Lung (tissue), 13 donors: ENCODE measurements around the gene CD72. TPM values are rescaled to one million over a fixed set of nuclear protein-coding genes. Genes with fewer than 3 reads are reported as not detected.
A peak's percentile ranks its signal among the peaks of the same experiment; 100 is the strongest.

Experiments used
- ATAC-seq: fragments of 200-7000 bp; cut with Tn5 transposase; one replicate; pipeline ENCODE4 v1.9.1; 2020; ENCODE audit warnings: moderate number of reproducible peaks; ENCODE audit not compliant: insufficient read depth, low FRiP score
- DNase-seq, 3 donors: peaks; one replicate each; pipeline ENCODE4 v3.0.0-alpha.2; 2013 to 2017
- H3K27ac ChIP-seq, 2 donors: one replicate each; pipeline ENCODE4 v1.5.1; 2013; ENCODE audit warnings: mild to moderate bottlenecking in 2 of 2, moderate library complexity in 2 of 2, control low read depth in 1 of 2, inconsistent platforms in 1 of 2, low read depth in 1 of 2, low read length in 1 of 2
- H3K27me3 ChIP-seq, 3 donors: one replicate each; pipeline ENCODE4 v1.5.1; 2013; ENCODE audit warnings: low read length in 2 of 3; ENCODE audit not compliant: control insufficient read depth in 3 of 3, insufficient read depth in 3 of 3
- H3K36me3 ChIP-seq, 4 donors: one replicate each; pipeline ENCODE4 v1.5.1; 2013; ENCODE audit warnings: low read length in 4 of 4, mild to moderate bottlenecking in 1 of 4, moderate library complexity in 1 of 4; ENCODE audit not compliant: control insufficient read depth in 4 of 4, insufficient read depth in 4 of 4
- H3K4me1 ChIP-seq, 5 donors: one replicate each; pipeline ENCODE4 v1.5.1; 2013; ENCODE audit warnings: low read length in 5 of 5, mild to moderate bottlenecking in 2 of 5, moderate library complexity in 1 of 5; ENCODE audit not compliant: control insufficient read depth in 5 of 5, insufficient read depth in 5 of 5
- H3K4me3 ChIP-seq: one replicate; pipeline ENCODE4 v1.5.1; 2013; ENCODE audit warnings: mild to moderate bottlenecking, control low read depth, moderate library complexity
- H3K9ac ChIP-seq, 2 donors: one replicate each; pipeline ENCODE4 v1.5.1; 2013; ENCODE audit warnings: low read length in 2 of 2, control low read depth in 1 of 2; ENCODE audit not compliant: insufficient read depth in 1 of 2
- H3K9me3 ChIP-seq, 4 donors: one replicate each; pipeline ENCODE4 v1.5.1; 2013; ENCODE audit warnings: low read length in 3 of 4, mild to moderate bottlenecking in 1 of 4, moderate library complexity in 1 of 4; ENCODE audit not compliant: control insufficient read depth in 4 of 4, insufficient read depth in 3 of 4
- CTCF ChIP-seq: IDR thresholded peaks from 2 replicates; pipeline ENCODE4 v1.5.1; 2012; ENCODE audit warnings: mild to moderate bottlenecking; ENCODE audit errors: control extremely low read depth, extremely low read depth
- WGBS, 2 donors: extraction: QIAGEN DNeasy Blood & Tissue Kit; methylation state at CpG; one replicate each; pipeline ENCODE4 v1.1.7; 2013; 5-methylcytosine and 5-hydroxymethylcytosine counted together
- polyA plus RNA-seq, 2 donors: library from polyadenylated mRNA; stranded (reverse); fragments of 200-250 nt; gene quantifications; one replicate each; pipeline ENCODE4 v1.2.1, GENCODE V29; 2013
- small RNA-seq: library from RNA; depleted of rRNA; stranded (forward); fragments of <200 nt; gene quantifications from one replicate; pipeline ENCODE3, GENCODE V24; 2014; ENCODE audit warnings: low replicate concordance
- total RNA-seq, 2 donors: library from RNA; depleted of rRNA in 1 of 2; stranded (reverse); fragments of >200 nt in 1 of 2; gene quantifications; one replicate each; pipeline ENCODE4 v1.2.1, GENCODE V29; 2014 to 2021
- donor health status: control.
- donor health status: control.
- donor health status: Bipolar disorder and iron deficiency.
- donor health status: healthy.
- donor health status: DM: yes; HTN: yes; CAD: no.

Gene CD72
- total and polyA plus RNA-seq, 4 donors = 3.1 to 10.6 (median 5.9) TPM

GRCh38 chr9:35560625-35561337, 57.4 kb downstream of the CD72 start:
- H3K9ac ChIP-seq = no peak overlapping the region
- H3K36me3 ChIP-seq = peaks cover 9 to 51% (median 22%) of the 10 kb centered on the region in 4 donors
- no peak for TF ChIP-seq CTCF
- DNase-seq (no peak), ATAC-seq (no peak)
- 90 to 92% methylated on average over 23 to 24 of the region's 24 CpGs for WGBS, 2 donors
- H3K4me3 ChIP-seq = no peak overlapping the region
- H3K9me3 ChIP-seq = no peaks in the 10 kb centered on the region
- peaks cover 0 to 4% (median 0%) of the 10 kb centered on the region in 5 donors for H3K4me1 ChIP-seq
- H3K27me3 ChIP-seq = no peaks in the 10 kb centered on the region
- peak overlapping the region in 1 of 2 donors; percentile 9 for H3K27ac ChIP-seq

Small RNA genes lying within 50 kb of the gene (small RNA-seq; reads per million reads assigned to genes)
- gene MIR4667 (0.08 reads per million), gene RMRP (not detected), gene RPS29P17 (not detected)

Other genes with a start within 250 kb of the CD72 start
- gene RUSC2, start 128.3 kb downstream of the CD72 start, total RNA-seq = 10 to 100 TPM; 12.2 to 25.7 TPM
- gene RUSC2, start 128.3 kb downstream of the CD72 start, polyA plus RNA-seq = 10 to 100 TPM; 12.8 to 16.6 TPM
- 10 to 100 TPM; 13.7 to 46.9 TPM for gene TESK1, start 13.2 kb downstream of the CD72 start, total RNA-seq
- gene TESK1, start 13.2 kb downstream of the CD72 start, polyA plus RNA-seq = 10 to 100 TPM; 20.8 to 40.1 TPM
- 1 to 10 TPM in 1 of 2 donors, under 1 TPM in 1; 0.92 to 3.8 TPM for gene SIT1, start 32.5 kb upstream of the CD72 start, total RNA-seq
- gene SIT1, start 32.5 kb upstream of the CD72 start, polyA plus RNA-seq = 1 to 10 TPM in 1 of 2 donors, under 1 TPM in 1; 0.87 to 1.9 TPM
- over 10,000 TPM; 30,229 to 39,735 TPM for gene RMRP, start 39.6 kb upstream of the CD72 start, total RNA-seq
- gene RMRP, start 39.6 kb upstream of the CD72 start, polyA plus RNA-seq = 100 to 1,000 TPM in 1 of 2 donors, 10 to 100 TPM in 1; 44.8 to 325 TPM
- gene CCDC107, start 39.9 kb upstream of the CD72 start, total RNA-seq = 10 to 100 TPM in 1 of 2 donors, 1 to 10 TPM in 1; 9.9 to 32.8 TPM
- 10 to 100 TPM; 29.2 to 53.9 TPM for gene CCDC107, start 39.9 kb upstream of the CD72 start, polyA plus RNA-seq
- gene ARHGEF39, start 46.8 kb upstream of the CD72 start, total RNA-seq = 1 to 10 TPM; 1.3 TPM
- 1 to 10 TPM in 1 of 2 donors, under 1 TPM in 1; 0.47 to 1.4 TPM for gene ARHGEF39, start 46.8 kb upstream of the CD72 start, polyA plus RNA-seq
- gene CA9, start 55.5 kb upstream of the CD72 start, total RNA-seq = 1 to 10 TPM in 1 of 2 donors, under 1 TPM in 1; 0.88 to 1.6 TPM
- 1 to 10 TPM; 1.1 to 2.4 TPM for gene CA9, start 55.5 kb upstream of the CD72 start, polyA plus RNA-seq
- 100 to 1,000 TPM in 1 of 2 donors, 10 to 100 TPM in 1; 96.0 to 229 TPM for gene TPM2, start 71.5 kb upstream of the CD72 start, total RNA-seq
- 100 to 1,000 TPM; 189 to 494 TPM for gene TPM2, start 71.5 kb upstream of the CD72 start, polyA plus RNA-seq
- 100 to 1,000 TPM; 206 to 501 TPM for gene TLN1, start 113.8 kb upstream of the CD72 start, total RNA-seq
- 100 to 1,000 TPM in 1 of 2 donors, 10 to 100 TPM in 1; 71.5 to 319 TPM for gene TLN1, start 113.8 kb upstream of the CD72 start, polyA plus RNA-seq
- gene CREB3, start 114.3 kb upstream of the CD72 start, total RNA-seq = 10 to 100 TPM; 25.1 to 43.3 TPM
- 10 to 100 TPM; 38.7 to 39.0 TPM for gene CREB3, start 114.3 kb upstream of the CD72 start, polyA plus RNA-seq
- gene GBA2, start 130.8 kb upstream of the CD72 start, total RNA-seq = 10 to 100 TPM; 42.4 to 78.7 TPM
- 10 to 100 TPM; 44.2 to 48.2 TPM for gene GBA2, start 130.8 kb upstream of the CD72 start, polyA plus RNA-seq
- gene RGP1, start 130.9 kb upstream of the CD72 start, total RNA-seq = 10 to 100 TPM; 13.0 to 33.2 TPM
- gene RGP1, start 130.9 kb upstream of the CD72 start, polyA plus RNA-seq = 10 to 100 TPM; 11.7 to 12.9 TPM
- 1 to 10 TPM in 1 of 2 donors, not detected in 1; 1.6 TPM for gene MSMP, start 135.9 kb upstream of the CD72 start, total RNA-seq
- gene MSMP, start 135.9 kb upstream of the CD72 start, polyA plus RNA-seq = 1 to 10 TPM in 1 of 2 donors, under 1 TPM in 1; 0.62 to 1.2 TPM
- 10 to 100 TPM; 16.0 to 16.1 TPM for gene NPR2, start 173.2 kb upstream of the CD72 start, total RNA-seq
- gene NPR2, start 173.2 kb upstream of the CD72 start, polyA plus RNA-seq = 10 to 100 TPM in 1 of 2 donors, 1 to 10 TPM in 1; 6.2 to 11.1 TPM
- 10 to 100 TPM; 11.1 to 20.6 TPM for gene SPAG8, start 193.8 kb upstream of the CD72 start, total RNA-seq
- 1 to 10 TPM; 5.8 to 6.9 TPM for gene SPAG8, start 193.8 kb upstream of the CD72 start, polyA plus RNA-seq
- 10 to 100 TPM; 19.9 to 64.9 TPM for gene HINT2, start 196.6 kb upstream of the CD72 start, total RNA-seq
- 100 to 1,000 TPM in 1 of 2 donors, 10 to 100 TPM in 1; 52.6 to 112 TPM for gene HINT2, start 196.6 kb upstream of the CD72 start, polyA plus RNA-seq
- gene FAM221B, start 210.3 kb upstream of the CD72 start, total RNA-seq = under 1 TPM; 0.14 to 0.25 TPM
- gene FAM221B, start 210.3 kb upstream of the CD72 start, polyA plus RNA-seq = under 1 TPM; 0.10 to 0.13 TPM
- 10 to 100 TPM; 11.6 to 13.1 TPM for gene TMEM8B, start 210.8 kb upstream of the CD72 start, total RNA-seq
- 1 to 10 TPM; 6.3 to 6.6 TPM for gene TMEM8B, start 210.8 kb upstream of the CD72 start, polyA plus RNA-seq